K562 (cell line): Measurements from ENCODE around the gene GON7. TPM values are rescaled to one million over a fixed set of nuclear protein-coding genes. Genes with fewer than 3 reads are reported as not detected.

Experiments
- CEBPB ChIP-seq: fragments of 450-650 bp; IDR thresholded peaks from 2 replicates; pipeline ENCODE4 v1.6.1; 2016; ENCODE audit warnings: missing genetic modification characterization, missing compliant biosample characterization
- CTBP1 ChIP-seq: fragments of 450-650 bp; IDR thresholded peaks from 2 replicates; pipeline ENCODE4 v1.6.1; 2016; ENCODE audit warnings: borderline replicate concordance
- CTCFL ChIP-seq: IDR thresholded peaks from 2 replicates; pipeline ENCODE4 v1.6.1; 2011; ENCODE audit warnings: borderline replicate concordance, low read depth, mild to moderate bottlenecking, moderate library complexity, low read length; ENCODE audit not compliant: insufficient read depth, poor library complexity, severe bottlenecking
- HMG20A ChIP-seq: fragments of 450-650 bp; formaldehyde crosslinking; conservative IDR thresholded peaks from 2 replicates; pipeline ENCODE4 v1.4.0; 2020; ENCODE audit warnings: mild to moderate bottlenecking, mixed read lengths
- PHB ChIP-seq: fragments of 250-450 bp; sonication (Bioruptor Pico); IDR thresholded peaks from 2 replicates; pipeline ENCODE4 v1.5.0; 2021
- RB1 ChIP-seq: fragments of 450-650 bp; IDR thresholded peaks from 2 replicates; pipeline ENCODE4 v1.6.1; 2017; ENCODE audit warnings: low read depth, mild to moderate bottlenecking
- RBFOX2 ChIP-seq: fragments of 200-400 bp; formaldehyde crosslinking; IDR thresholded peaks from 2 replicates; pipeline ENCODE4 v1.6.1; 2017; ENCODE audit warnings: low read depth, mild to moderate bottlenecking, low read length, moderate library complexity
- REST ChIP-seq, 2 experiments: fragments of 450-650 bp; formaldehyde crosslinking in 1 of 2; IDR thresholded peaks; 2 replicates each; pipeline versions ENCODE4 v1.4.0 to v1.6.1; 2014 to 2020; ENCODE audit warnings: mild to moderate bottlenecking in 2 of 2, borderline replicate concordance in 1 of 2, low read depth in 1 of 2
- RNF2 ChIP-seq: sonication (generic); IDR thresholded peaks from 2 replicates; pipeline ENCODE4 v1.6.1; 2016
- ZFP1 ChIP-seq: fragments of 450-650 bp; formaldehyde crosslinking; IDR thresholded peaks from 2 replicates; pipeline ENCODE4 v1.4.0; 2020; ENCODE audit warnings: mild to moderate bottlenecking, mixed read lengths
- ZNF282 ChIP-seq: sonication (generic); formaldehyde crosslinking; IDR thresholded peaks from 2 replicates; pipeline ENCODE4 v1.8.1; 2023; ENCODE audit warnings: missing genetic modification reagents
- ZNF561 ChIP-seq: fragments of 450-650 bp; formaldehyde crosslinking; conservative IDR thresholded peaks from 2 replicates; pipeline ENCODE4 v1.4.0; 2020; ENCODE audit warnings: mild to moderate bottlenecking, moderate library complexity
- polyA plus RNA-seq, 8 experiments: library from polyadenylated mRNA; depleted of rRNA in 4 of 8; stranded (reverse) in 5 of 8; unstranded in 3 of 8; fragments of >200 nt; fragmentation: Nextera tagmentation in 2 of 8; fragmentation: Illumina TruSeq in 1 of 8; extraction: Ambion mirVana in 2 of 8; extraction: Trizol in 1 of 8; gene quantifications; 2 replicates each; pipeline versions ENCODE4 v1.2.1 to v1.2.3, GENCODE V29; 2011 to 2014; ENCODE audit warnings: inconsistent platforms in 1 of 8, missing spikeins in 1 of 8
- total RNA-seq, 7 experiments: library from RNA; depleted of rRNA in 6 of 7; stranded (reverse); fragments of >200 nt in 6 of 7; fragmentation: Illumina TruSeq in 2 of 7; extraction: Trizol in 2 of 7; gene quantifications; 2 replicates each; pipeline versions ENCODE4 v1.2.1 to v1.2.3, GENCODE V29; 2011 to 2021; ENCODE audit warnings: low replicate concordance in 1 of 7
- TF ChIP-seq, protein P1 (sequence below): sonication (generic); formaldehyde crosslinking; IDR thresholded peaks from 2 replicates; pipeline ENCODE4 v1.8.0; 2022; ENCODE audit warnings: missing genetic modification reagents, mild to moderate bottlenecking, moderate library complexity, borderline replicate concordance

Gene GON7
- total and polyA plus RNA-seq, 9 of the 15 experiments (the other 6 are each of a cell fraction or from before 2014, with no cell fraction given) = 13.7 to 34.0 (median 23.9) TPM

DNA sequence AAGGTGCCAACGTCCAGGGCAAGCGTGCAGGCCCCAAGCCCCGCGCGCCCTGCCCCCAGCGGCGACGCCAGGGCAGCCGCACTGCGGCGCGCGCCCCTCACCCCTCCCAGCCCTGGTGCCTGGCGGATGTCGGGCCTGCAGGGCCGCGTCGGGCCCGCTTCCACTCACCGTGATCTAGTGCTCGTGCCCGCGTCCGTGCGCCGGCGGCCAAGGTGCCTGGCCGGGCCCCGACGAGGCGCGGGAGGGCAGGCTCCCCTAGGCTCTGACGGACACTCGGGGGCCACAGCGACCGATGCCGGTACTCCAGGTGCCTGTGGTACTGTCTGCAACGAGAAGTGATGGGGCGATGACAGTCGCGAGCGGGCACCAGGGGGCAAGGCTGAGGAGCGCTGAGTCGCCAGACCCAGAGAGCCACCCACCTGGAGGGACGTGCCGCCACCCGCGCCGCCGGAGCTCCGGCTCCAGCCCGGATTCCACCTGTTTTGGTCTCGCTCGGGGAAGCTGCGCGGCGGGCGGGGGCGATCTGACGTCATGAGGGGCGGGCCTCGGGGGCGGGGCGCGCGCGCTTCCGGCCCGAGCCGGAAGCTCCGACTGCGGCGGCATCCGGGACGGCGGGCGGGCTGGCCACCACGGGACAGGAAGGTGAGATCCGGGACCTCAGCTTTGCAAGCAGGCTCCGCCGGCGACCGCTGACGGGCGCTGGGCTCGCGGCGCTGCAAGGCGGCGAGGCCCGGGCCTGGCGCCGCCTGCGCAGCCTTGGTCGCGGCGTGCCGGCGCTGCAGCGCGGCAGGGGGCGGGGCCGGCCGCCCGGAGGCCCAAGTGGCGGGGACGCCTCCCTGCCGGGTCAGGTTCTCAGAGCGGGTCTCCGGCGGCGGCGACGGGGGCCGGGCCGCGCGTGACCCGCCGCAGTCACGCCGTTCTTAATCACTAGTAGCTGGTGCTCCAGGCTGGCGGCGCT is 22.2 kb downstream of the GON7 start, which contains the start of the genes LYSET and MOAP1 (continued):
- TF ChIP-seq REST (IDR thresholded peaks at IDR 0.05; ENCODE audit: borderline replicate concordance) = peak; percentile 43; the same call in 1 of the 2 replicates
- TF ChIP-seq REST (CRISPR knock-in tag; IDR thresholded peaks at IDR 0.05; ENCODE audit: low read depth) = no peak
- TF ChIP-seq, protein P1, sequence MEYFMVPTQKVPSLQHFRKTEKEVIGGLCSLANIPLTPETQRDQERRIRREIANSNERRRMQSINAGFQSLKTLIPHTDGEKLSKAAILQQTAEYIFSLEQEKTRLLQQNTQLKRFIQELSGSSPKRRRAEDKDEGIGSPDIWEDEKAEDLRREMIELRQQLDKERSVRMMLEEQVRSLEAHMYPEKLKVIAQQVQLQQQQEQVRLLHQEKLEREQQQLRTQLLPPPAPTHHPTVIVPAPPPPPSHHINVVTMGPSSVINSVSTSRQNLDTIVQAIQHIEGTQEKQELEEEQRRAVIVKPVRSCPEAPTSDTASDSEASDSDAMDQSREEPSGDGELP (CRISPR knock-in tag) = peak; percentile 5; the same call in 1 of the 2 replicates
- TF ChIP-seq RBFOX2 = peak; percentile 90
- no peak for TF ChIP-seq HMG20A (CRISPR knock-in tag)
- peak; percentile 60; the same call in 1 of the 2 replicates for TF ChIP-seq CTBP1
- no peak for TF ChIP-seq RNF2
- TF ChIP-seq PHB = 0 out of 2 replicates have a peak, but pooled peaks have one; percentile 24
- TF ChIP-seq ZFP1 (CRISPR knock-in tag) = no peak
- no peak for TF ChIP-seq CEBPB
- no peak for TF ChIP-seq CTCFL
- peak; percentile 59; the same call in 1 of the 2 replicates for TF ChIP-seq RB1
- TF ChIP-seq ZNF282 = no peak
- no peak for TF ChIP-seq ZNF561 (CRISPR knock-in tag)
